ENCODE results near the gene PYCR2.

DNA sequence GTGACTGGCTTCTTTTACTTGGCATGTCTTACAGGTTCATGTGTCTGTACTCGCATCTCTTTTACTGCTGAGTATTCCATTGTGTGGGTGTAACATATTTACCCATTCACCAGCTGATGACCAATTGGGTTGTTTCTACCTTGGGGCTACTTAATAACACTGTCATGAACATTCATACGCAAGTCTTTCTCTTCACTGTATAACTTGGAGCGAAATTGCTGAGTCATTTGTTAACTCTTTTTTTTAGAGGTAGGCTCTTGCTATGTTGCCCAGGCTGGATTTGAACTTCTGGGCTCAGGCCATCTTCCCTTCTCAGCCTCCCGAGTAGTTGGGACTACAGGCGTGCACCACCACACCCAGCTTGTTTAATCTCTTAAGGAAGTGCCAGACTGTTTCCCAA, 6.5 kb downstream of the PYCR2 start:
- TF ChIP-seq POLR2A (IDR thresholded peaks at IDR 0.05; ENCODE audit: low read length) (no peak), GATA1 (IDR thresholded peaks at IDR 0.05; ENCODE audit: low read depth, low read length) (no peak)

Data from erythroblast (primary cell).